HFFc6 (cell line): ENCODE measurements around the gene OCSTAMP. TPM values are rescaled to one million over a fixed set of nuclear protein-coding genes. Genes with fewer than 3 reads are reported as not detected.

Experiments
- DNase-seq: peaks from one replicate; pipeline ENCODE4 v3.0.0-alpha.2; 2018
- H3K27ac Mint-ChIP-seq: 2 replicates; pipeline ENCODE4 v1.8.0; 2020; ENCODE audit warnings: mild to moderate bottlenecking, mixed read lengths
- H3K27me3 Mint-ChIP-seq: 2 replicates; pipeline ENCODE4 v1.8.0; 2021; ENCODE audit warnings: mild to moderate bottlenecking, moderate library complexity, mixed read lengths; ENCODE audit not compliant: insufficient read depth
- H3K36me3 Mint-ChIP-seq: 2 replicates; pipeline ENCODE4 v1.8.0; 2021; ENCODE audit warnings: low read depth, mixed read lengths
- H3K4me1 Mint-ChIP-seq: 2 replicates; pipeline ENCODE4 v1.8.0; 2020; ENCODE audit warnings: low read depth, mixed read lengths
- H3K4me3 Mint-ChIP-seq: 2 replicates; pipeline ENCODE4 v1.8.0; 2020; ENCODE audit warnings: mild to moderate bottlenecking, moderate library complexity, mixed read lengths
- H3K9me3 Mint-ChIP-seq: 2 replicates; pipeline ENCODE4 v1.8.0; 2020; ENCODE audit warnings: mild to moderate bottlenecking, mixed read lengths
- CTCF ChIP-seq: fragments of 200-600 bp; sonication (generic); IDR thresholded peaks from 2 replicates; pipeline ENCODE4 v1.5.0; 2021; ENCODE audit warnings: antibody characterized with exemption, mild to moderate bottlenecking
- total RNA-seq, 6 experiments: library from RNA; stranded (reverse); fragmentation: NEBNext Ultra II Directional; extraction: Animal tissue kit (Norgen Biotek cat#: 25700); gene quantifications; 2 replicates in 1 of 6; 3 replicates in 5 of 6; pipeline ENCODE4 v1.2.3, GENCODE V29; 2021

The OCSTAMP gene
- total RNA-seq, 6 experiments from 2014 or later = not detected

DNA sequence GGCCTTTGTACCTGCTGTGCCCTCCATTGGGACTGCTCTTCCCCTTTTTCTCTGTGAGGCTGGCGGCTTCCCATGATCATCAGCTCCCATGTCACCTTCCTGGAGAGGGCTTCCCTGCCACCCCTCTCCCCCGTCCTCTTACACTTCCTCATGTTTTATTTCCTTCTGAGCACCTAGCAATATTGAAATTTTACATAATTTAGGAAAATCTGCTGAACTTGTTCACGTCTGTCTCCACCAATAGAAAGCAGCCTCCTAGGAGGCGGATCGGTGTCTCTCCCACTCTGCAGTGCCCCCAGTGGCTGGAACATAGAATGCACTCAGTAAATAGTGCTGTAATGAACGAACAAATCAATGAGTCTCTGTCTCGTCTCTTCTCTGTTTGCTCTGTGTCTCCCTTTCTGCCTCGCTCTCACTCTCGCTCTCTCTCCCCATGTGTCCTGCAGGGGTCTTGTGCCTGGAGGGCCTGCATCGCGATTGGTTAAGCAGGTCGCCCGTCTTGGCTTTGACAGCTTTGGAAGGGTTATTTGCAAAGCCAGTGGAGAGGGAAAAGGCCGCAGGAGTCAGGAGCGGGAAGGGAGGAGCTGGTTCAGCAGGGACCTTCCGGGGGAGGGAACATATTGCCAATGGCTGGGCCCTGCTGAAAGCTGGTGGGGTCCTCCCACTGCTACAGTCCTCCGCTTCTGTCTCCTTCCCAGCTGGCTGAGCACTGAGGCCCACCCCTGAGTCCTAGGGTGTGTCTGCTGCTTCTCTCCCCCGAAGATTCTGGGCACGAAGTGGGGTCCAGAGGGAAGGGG is 12.1 kb upstream of the OCSTAMP start:
- DNase-seq = peak; percentile 46
- Mint-ChIP-seq H3K4me3 (no peak overlapping the region), H3K4me1 (peaks cover 12% of the 10 kb centered on the region), H3K27ac (no peak overlapping the region), H3K9me3 (no peaks in the 10 kb centered on the region), H3K27me3 (peaks cover 3% of the 10 kb centered on the region; the same call in 1 of the 2 replicates), H3K36me3 (no peaks in the 10 kb centered on the region)
- peak; percentile 93 for TF ChIP-seq CTCF

DNA sequence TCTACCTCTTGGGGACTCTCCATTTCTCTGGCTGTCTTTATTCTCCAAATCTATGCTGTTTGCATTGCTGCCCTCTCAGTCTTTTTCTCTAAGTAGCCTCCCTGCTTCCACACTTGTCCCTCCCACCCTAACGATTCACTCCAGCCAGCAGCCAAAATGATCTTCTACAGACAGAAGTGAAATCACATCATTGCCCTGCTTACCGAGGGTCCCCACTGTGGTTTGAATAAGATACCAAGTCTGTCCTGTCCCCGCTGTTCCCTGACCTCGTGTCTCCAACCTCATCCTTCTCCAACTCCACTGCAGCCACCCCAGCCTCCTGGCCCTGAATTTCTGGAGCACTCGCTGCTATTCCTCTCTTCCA is 11.5 kb upstream of the OCSTAMP start:
- Mint-ChIP-seq H3K4me1 (peaks cover 18% of the 10 kb centered on the region), H3K27me3 (peaks cover 5% of the 10 kb centered on the region), H3K27ac (no peak overlapping the region), H3K9me3 (no peaks in the 10 kb centered on the region), H3K4me3 (no peak overlapping the region), H3K36me3 (no peaks in the 10 kb centered on the region)
- no peak for TF ChIP-seq CTCF
- no peak for DNase-seq

- Mint-ChIP-seq H3K36me3 (no peaks in the 10 kb centered on the region), H3K27me3 (peaks cover 6% of the 10 kb centered on the region), H3K4me3 (no peak overlapping the region), H3K4me1 (peaks cover 20% of the 10 kb centered on the region), H3K27ac (no peak overlapping the region), H3K9me3 (no peaks in the 10 kb centered on the region)
- no peak for DNase-seq
- TF ChIP-seq CTCF = 0 out of 2 replicates have a peak, but pooled peaks have one; percentile 19
Measured at GRCh38 chr20:46559685-46560440, 9.4 kb upstream of the OCSTAMP start.

DNA sequence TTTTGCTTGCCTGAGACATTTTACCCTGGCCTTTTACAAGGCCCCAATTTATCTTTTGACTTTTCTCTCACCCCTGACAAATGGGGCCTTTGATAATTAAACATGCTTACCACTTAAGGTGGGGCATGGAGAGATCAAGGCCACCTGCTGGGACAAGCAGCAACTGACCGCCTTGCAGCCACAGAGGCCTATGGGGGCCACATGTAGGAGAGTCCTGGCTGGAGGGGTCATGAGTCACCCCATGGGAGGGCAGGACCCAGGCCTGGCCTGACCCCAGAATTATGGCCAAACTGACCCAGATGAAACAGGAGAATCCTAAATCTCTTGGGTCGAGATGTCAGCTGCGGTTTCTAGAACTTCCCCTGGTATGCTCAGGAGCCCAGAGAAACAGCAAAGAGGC is 8.5 kb upstream of the OCSTAMP start:
- no peaks in the 10 kb centered on the region for H3K36me3 Mint-ChIP-seq
- no peak for TF ChIP-seq CTCF
- H3K4me3 Mint-ChIP-seq = no peak overlapping the region
- peaks cover 20% of the 10 kb centered on the region for H3K4me1 Mint-ChIP-seq
- no peak overlapping the region for H3K27ac Mint-ChIP-seq
- DNase-seq = no peak
- peaks cover 6% of the 10 kb centered on the region for H3K27me3 Mint-ChIP-seq
- H3K9me3 Mint-ChIP-seq = no peaks in the 10 kb centered on the region

DNA sequence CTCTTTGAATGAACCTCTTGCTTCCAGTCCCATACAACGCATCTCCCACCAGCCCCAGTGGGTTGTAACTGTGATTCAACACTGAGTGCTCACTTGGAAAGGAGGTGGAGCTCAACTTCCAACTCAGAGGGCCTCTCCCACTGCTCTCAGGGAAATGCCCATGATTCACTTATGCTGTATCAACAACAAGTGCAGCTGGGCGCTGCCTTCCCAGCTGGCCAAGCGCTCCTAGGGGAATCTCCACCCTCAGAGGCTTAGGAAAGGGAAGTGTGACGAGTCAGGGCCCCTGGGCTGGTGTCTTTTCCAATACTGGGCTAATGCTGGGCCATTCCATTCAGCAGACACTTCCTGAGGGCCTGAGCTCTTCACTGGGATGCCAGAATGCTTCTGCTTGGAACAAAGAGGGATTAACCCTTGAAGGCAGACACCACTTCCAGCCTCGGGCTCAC is 8.1 kb upstream of the OCSTAMP start:
- Mint-ChIP-seq H3K36me3 (no peaks in the 10 kb centered on the region), H3K4me1 (peaks cover 20% of the 10 kb centered on the region), H3K27me3 (peaks cover 6% of the 10 kb centered on the region), H3K4me3 (no peak overlapping the region), H3K9me3 (no peaks in the 10 kb centered on the region), H3K27ac (no peak overlapping the region)
- TF ChIP-seq CTCF = no peak
- peak; percentile 80 for DNase-seq
